ENCODE measurements around the gene OPA3. TPM values are rescaled to one million over a fixed set of nuclear protein-coding genes. Genes with fewer than 3 reads are reported as not detected.

Gene OPA3
- total RNA-seq, 1 experiment from 2014 or later: 10.1 TPM

DNA sequence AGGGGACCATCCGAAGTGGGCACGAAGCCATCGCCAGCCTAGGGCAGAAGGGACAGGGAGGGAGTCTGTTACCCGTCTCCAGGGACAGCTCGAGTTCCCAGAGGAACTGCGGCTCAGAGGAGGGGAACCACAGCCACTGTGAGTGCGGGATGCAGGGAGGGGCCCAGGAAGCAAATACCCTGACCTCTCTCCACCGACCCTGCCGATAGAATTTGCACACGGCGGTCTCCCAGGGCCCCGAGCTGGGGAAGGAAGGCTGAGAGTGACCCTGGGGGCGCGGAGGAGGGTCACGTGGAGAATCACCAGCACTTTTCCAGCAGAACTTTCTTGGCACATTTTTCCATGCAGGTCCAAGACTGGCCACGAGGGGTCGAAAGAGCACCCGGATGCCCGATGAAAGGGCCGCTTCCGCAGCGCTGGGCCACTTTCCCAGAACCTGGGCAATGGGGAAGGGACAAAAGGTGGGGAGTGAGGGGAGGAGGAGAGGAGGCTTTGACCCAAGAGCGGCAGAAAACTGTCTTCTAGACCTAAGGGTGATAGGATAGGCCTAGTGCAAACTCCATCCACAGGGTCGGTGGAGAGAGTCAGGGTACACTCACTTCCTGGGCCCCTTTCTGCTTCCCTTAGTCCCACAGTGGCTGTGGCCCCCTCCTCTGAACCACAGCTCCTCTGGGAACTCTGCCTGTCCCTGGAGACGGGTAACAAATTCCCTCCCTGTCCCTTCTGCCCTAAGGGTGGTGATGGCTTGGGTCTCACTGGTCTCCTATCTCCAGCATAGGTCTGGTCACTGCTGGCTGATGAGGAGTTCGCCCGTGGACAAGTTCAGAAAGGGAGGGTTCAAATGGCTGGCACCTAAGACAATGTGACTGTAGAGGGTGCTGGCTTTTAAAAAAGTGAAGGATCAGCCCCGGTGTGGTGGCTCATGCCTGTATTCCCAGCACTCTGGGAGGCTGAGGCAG, 22.7 kb upstream of the OPA3 start:
- CTCF ChIA-PET: interaction anchor here (0.7 to 5.5 kb wide), 26 partner anchors 9 to 168 kb away, joined by 3 to 127 read pairs (median 6); partner anchors contain the start of genes EML2, OPA3, QPCTL and SNRPD2
- H3K27ac Mint-ChIP-seq: no peak overlapping the region; the same call in 1 of the 2 replicates
- DNase-seq (ENCODE audit: low spot score): peak; percentile 90
- peaks cover 5% of the 10 kb centered on the region for H3K9me3 Mint-ChIP-seq
- H3K36me3 Mint-ChIP-seq: peaks cover 23% of the 10 kb centered on the region
- peak; percentile 85 for ATAC-seq
- H3K4me3 Mint-ChIP-seq: peak overlapping the region; percentile 77
- H3K27me3 Mint-ChIP-seq (ENCODE audit: low read depth): peaks cover 19% of the 10 kb centered on the region
- H3K4me1 Mint-ChIP-seq: peaks cover 10% of the 10 kb centered on the region; the same call in 1 of the 2 replicates
- POLR2A ChIA-PET: interaction anchor here (0.6 to 1.0 kb wide), 2 partner anchors 36 to 168 kb away, joined by 3 to 5 read pairs; no protein-coding TSS in a partner anchor
- TF ChIP-seq, protein P1, sequence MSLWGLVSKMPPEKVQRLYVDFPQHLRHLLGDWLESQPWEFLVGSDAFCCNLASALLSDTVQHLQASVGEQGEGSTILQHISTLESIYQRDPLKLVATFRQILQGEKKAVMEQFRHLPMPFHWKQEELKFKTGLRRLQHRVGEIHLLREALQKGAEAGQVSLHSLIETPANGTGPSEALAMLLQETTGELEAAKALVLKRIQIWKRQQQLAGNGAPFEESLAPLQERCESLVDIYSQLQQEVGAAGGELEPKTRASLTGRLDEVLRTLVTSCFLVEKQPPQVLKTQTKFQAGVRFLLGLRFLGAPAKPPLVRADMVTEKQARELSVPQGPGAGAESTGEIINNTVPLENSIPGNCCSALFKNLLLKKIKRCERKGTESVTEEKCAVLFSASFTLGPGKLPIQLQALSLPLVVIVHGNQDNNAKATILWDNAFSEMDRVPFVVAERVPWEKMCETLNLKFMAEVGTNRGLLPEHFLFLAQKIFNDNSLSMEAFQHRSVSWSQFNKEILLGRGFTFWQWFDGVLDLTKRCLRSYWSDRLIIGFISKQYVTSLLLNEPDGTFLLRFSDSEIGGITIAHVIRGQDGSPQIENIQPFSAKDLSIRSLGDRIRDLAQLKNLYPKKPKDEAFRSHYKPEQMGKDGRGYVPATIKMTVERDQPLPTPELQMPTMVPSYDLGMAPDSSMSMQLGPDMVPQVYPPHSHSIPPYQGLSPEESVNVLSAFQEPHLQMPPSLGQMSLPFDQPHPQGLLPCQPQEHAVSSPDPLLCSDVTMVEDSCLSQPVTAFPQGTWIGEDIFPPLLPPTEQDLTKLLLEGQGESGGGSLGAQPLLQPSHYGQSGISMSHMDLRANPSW (CRISPR knock-in tag; conservative IDR thresholded peaks at IDR 0.05; ENCODE audit: low read depth): no peak
- TF ChIP-seq, protein P2, sequence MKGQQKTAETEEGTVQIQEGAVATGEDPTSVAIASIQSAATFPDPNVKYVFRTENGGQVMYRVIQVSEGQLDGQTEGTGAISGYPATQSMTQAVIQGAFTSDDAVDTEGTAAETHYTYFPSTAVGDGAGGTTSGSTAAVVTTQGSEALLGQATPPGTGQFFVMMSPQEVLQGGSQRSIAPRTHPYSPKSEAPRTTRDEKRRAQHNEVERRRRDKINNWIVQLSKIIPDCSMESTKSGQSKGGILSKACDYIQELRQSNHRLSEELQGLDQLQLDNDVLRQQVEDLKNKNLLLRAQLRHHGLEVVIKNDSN (CRISPR knock-in tag; IDR thresholded peaks at IDR 0.05): peak; percentile 97
- TF ChIP-seq ZBTB21 (CRISPR knock-in tag; IDR thresholded peaks at IDR 0.05; ENCODE audit: borderline replicate concordance): no peak
- TF ChIP-seq, protein P3, sequence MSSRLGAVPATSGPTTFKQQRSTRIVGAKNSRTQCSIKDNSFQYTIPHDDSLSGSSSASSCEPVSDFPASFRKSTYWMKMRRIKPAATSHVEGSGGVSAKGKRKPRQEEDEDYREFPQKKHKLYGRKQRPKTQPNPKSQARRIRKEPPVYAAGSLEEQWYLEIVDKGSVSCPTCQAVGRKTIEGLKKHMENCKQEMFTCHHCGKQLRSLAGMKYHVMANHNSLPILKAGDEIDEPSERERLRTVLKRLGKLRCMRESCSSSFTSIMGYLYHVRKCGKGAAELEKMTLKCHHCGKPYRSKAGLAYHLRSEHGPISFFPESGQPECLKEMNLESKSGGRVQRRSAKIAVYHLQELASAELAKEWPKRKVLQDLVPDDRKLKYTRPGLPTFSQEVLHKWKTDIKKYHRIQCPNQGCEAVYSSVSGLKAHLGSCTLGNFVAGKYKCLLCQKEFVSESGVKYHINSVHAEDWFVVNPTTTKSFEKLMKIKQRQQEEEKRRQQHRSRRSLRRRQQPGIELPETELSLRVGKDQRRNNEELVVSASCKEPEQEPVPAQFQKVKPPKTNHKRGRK (CRISPR knock-in tag; IDR thresholded peaks at IDR 0.05; ENCODE audit: borderline replicate concordance): no peak
- TF ChIP-seq, protein P4, sequence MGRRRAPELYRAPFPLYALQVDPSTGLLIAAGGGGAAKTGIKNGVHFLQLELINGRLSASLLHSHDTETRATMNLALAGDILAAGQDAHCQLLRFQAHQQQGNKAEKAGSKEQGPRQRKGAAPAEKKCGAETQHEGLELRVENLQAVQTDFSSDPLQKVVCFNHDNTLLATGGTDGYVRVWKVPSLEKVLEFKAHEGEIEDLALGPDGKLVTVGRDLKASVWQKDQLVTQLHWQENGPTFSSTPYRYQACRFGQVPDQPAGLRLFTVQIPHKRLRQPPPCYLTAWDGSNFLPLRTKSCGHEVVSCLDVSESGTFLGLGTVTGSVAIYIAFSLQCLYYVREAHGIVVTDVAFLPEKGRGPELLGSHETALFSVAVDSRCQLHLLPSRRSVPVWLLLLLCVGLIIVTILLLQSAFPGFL (CRISPR knock-in tag; IDR thresholded peaks at IDR 0.05; ENCODE audit: borderline replicate concordance): no peak
- TF ChIP-seq GTF2I (CRISPR knock-in tag; conservative IDR thresholded peaks at IDR 0.05): no peak
- TF ChIP-seq, protein P5, sequence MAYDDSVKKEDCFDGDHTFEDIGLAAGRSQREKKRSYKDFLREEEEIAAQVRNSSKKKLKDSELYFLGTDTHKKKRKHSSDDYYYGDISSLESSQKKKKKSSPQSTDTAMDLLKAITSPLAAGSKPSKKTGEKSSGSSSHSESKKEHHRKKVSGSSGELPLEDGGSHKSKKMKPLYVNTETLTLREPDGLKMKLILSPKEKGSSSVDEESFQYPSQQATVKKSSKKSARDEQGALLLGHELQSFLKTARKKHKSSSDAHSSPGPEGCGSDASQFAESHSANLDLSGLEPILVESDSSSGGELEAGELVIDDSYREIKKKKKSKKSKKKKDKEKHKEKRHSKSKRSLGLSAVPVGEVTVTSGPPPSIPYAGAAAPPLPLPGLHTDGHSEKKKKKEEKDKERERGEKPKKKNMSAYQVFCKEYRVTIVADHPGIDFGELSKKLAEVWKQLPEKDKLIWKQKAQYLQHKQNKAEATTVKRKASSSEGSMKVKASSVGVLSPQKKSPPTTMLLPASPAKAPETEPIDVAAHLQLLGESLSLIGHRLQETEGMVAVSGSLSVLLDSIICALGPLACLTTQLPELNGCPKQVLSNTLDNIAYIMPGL (CRISPR knock-in tag; IDR thresholded peaks at IDR 0.05): peak; percentile 65
- TF ChIP-seq GABPB1 (CRISPR knock-in tag; IDR thresholded peaks at IDR 0.05): 0 out of 2 replicates have a peak, but pooled peaks have one; percentile 8
- no peak for TF ChIP-seq ESRRA (CRISPR knock-in tag; IDR thresholded peaks at IDR 0.05; ENCODE audit: borderline replicate concordance)
- TF ChIP-seq, protein P6, sequence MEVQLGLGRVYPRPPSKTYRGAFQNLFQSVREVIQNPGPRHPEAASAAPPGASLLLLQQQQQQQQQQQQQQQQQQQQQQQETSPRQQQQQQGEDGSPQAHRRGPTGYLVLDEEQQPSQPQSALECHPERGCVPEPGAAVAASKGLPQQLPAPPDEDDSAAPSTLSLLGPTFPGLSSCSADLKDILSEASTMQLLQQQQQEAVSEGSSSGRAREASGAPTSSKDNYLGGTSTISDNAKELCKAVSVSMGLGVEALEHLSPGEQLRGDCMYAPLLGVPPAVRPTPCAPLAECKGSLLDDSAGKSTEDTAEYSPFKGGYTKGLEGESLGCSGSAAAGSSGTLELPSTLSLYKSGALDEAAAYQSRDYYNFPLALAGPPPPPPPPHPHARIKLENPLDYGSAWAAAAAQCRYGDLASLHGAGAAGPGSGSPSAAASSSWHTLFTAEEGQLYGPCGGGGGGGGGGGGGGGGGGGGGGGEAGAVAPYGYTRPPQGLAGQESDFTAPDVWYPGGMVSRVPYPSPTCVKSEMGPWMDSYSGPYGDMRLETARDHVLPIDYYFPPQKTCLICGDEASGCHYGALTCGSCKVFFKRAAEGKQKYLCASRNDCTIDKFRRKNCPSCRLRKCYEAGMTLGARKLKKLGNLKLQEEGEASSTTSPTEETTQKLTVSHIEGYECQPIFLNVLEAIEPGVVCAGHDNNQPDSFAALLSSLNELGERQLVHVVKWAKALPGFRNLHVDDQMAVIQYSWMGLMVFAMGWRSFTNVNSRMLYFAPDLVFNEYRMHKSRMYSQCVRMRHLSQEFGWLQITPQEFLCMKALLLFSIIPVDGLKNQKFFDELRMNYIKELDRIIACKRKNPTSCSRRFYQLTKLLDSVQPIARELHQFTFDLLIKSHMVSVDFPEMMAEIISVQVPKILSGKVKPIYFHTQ (CRISPR knock-in tag; IDR thresholded peaks at IDR 0.05): no peak
- no peak for TF ChIP-seq ZNF423 (CRISPR knock-in tag; IDR thresholded peaks at IDR 0.05)
- TF ChIP-seq MYBL2 (CRISPR knock-in tag; IDR thresholded peaks at IDR 0.05): no peak
- no peak for TF ChIP-seq TEAD1 (CRISPR knock-in tag; IDR thresholded peaks at IDR 0.05)
- peak; percentile 69 for TF ChIP-seq ZNF121 (CRISPR knock-in tag; IDR thresholded peaks at IDR 0.05)
- no peak; the same call in 1 of the 2 replicates for TF ChIP-seq SMAD3 (CRISPR knock-in tag; IDR thresholded peaks at IDR 0.05; ENCODE audit: borderline replicate concordance)
- TF ChIP-seq RORB (CRISPR knock-in tag; IDR thresholded peaks at IDR 0.05): no peak
- TF ChIP-seq, protein P7, sequence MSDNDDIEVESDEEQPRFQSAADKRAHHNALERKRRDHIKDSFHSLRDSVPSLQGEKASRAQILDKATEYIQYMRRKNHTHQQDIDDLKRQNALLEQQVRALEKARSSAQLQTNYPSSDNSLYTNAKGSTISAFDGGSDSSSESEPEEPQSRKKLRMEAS (CRISPR knock-in tag; IDR thresholded peaks at IDR 0.05): peak; percentile 90
- TF ChIP-seq, protein P8, sequence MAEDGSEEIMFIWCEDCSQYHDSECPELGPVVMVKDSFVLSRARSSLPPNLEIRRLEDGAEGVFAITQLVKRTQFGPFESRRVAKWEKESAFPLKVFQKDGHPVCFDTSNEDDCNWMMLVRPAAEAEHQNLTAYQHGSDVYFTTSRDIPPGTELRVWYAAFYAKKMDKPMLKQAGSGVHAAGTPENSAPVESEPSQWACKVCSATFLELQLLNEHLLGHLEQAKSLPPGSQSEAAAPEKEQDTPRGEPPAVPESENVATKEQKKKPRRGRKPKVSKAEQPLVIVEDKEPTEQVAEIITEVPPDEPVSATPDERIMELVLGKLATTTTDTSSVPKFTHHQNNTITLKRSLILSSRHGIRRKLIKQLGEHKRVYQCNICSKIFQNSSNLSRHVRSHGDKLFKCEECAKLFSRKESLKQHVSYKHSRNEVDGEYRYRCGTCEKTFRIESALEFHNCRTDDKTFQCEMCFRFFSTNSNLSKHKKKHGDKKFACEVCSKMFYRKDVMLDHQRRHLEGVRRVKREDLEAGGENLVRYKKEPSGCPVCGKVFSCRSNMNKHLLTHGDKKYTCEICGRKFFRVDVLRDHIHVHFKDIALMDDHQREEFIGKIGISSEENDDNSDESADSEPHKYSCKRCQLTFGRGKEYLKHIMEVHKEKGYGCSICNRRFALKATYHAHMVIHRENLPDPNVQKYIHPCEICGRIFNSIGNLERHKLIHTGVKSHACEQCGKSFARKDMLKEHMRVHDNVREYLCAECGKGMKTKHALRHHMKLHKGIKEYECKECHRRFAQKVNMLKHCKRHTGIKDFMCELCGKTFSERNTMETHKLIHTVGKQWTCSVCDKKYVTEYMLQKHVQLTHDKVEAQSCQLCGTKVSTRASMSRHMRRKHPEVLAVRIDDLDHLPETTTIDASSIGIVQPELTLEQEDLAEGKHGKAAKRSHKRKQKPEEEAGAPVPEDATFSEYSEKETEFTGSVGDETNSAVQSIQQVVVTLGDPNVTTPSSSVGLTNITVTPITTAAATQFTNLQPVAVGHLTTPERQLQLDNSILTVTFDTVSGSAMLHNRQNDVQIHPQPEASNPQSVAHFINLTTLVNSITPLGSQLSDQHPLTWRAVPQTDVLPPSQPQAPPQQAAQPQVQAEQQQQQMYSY (CRISPR knock-in tag; IDR thresholded peaks at IDR 0.05): no peak

Data from WTC11 (cell line).